ENCODE results near the gene SCD5.

GRCh38 chr4:82592639-82593038 is 206.0 kb downstream of the SCD5 start:
- TF ChIP-seq POLR2A (IDR thresholded peaks at IDR 0.05) (no peak), CTCF (IDR thresholded peaks at IDR 0.05) (no peak)
